ENCODE data around the gene TMEM191B.
"Not testable (repeated sequence)": the region's sequence is repeated elsewhere in the genome, so short reads cannot be mapped to it uniquely, and the experiment has no call there.

The TMEM191B gene

GRCh38 chr22:18558516-18558915 is 30.9 kb downstream of the TMEM191B start:
- not testable (repeated sequence) for DNase-seq (ENCODE audit: low read depth in 3 of 3)

GRCh38 chr22:18558939-18559338 is 31.3 kb downstream of the TMEM191B start:
- DNase-seq (ENCODE audit: low read depth in 3 of 3): not testable (repeated sequence)

GRCh38 chr22:18560099-18560974 is 32.7 kb downstream of the TMEM191B start:
- not testable (repeated sequence) for DNase-seq (ENCODE audit: low read depth in 3 of 3)

GRCh38 chr22:18570509-18571246 is 43.1 kb downstream of the TMEM191B start:
- DNase-seq (ENCODE audit: low read depth in 3 of 3): not testable (repeated sequence)

- not testable (repeated sequence) for DNase-seq (ENCODE audit: low read depth in 3 of 3)
Measured at GRCh38 chr22:18573483-18574164, 46.0 kb downstream of the TMEM191B start.

DNA sequence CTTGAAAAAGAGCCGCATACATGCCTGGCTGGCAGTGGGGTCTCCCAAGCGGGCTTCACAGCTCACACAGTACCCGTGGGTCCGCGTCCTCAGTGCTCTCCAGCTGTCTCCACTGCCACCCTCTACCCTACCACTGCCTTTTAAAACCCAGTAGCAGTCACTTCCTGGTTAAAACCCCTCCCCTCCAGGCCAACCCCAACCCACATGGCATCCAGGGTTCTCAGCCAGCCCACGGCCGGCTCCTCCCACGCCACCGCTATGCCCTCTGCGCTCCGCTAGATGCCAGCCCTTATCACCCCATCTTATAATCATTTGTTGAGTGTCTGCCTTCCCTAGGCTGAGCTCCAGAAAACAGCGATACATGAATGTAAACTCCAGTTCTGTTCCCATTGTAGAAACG is 47.0 kb downstream of the TMEM191B start:
- not testable (repeated sequence) for DNase-seq (ENCODE audit: low read depth in 3 of 3)

GRCh38 chr22:18575686-18576085 is 48.1 kb downstream of the TMEM191B start:
- DNase-seq (ENCODE audit: low read depth in 3 of 3): not testable (repeated sequence)

DNA sequence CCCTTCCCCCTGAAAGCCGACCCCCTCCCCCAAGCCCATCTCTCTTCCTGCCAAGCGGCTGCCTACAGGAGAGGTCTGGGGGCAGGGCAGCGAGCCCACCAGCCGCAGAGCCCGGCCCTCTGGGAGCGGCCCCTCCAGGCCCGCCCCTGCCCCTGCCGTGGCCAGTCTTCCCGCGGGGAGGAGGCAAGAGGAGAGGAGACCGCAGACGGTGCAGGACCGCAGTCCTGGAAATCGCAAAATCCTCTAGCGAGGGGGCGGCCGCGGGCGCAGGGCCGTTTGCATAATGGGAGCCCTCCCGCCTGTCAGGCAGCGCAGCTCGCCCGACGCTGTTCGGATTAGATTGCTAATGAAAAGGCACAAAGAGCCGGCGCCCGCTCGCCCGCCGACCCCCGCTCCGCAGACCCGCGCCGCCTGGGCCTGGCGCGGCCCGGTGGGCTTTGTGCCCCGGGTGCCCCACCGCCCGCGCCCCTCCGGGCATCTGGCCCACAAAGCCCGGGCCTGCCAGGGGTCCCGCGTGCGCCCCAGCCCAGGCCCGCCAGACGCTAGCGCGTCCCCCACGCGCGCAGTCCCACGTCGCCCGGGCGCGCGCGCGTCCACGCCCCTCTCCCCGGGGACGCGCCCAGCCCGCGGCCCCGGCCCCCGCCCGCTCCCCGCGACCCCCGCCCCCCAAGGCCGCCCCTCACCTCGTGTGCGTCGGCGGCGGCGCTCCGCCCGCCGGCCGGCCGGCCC is 49.7 kb downstream of the TMEM191B start:
- DNase-seq (ENCODE audit: low read depth in 3 of 3): not testable (repeated sequence)

GRCh38 chr22:18577847-18578246 is 50.2 kb downstream of the TMEM191B start:
- DNase-seq (ENCODE audit: low read depth in 3 of 3): peak in 2 of 3 experiments; percentile 9
